Loucy (cell line): ENCODE data around the gene KIF11.

Experiments used
- CTCF ChIP-seq: fragments of 200-600 bp; sonication (generic); conservative IDR thresholded peaks from 2 replicates; pipeline ENCODE4 v1.5.1; 2014; ENCODE audit warnings: mild to moderate bottlenecking, antibody characterized with exemption, low read length
- EZH2phosphoT487 ChIP-seq: fragments of 200-600 bp; IDR thresholded peaks from 2 replicates; pipeline ENCODE4 v1.6.1; 2018; ENCODE audit warnings: antibody characterized with exemption, mild to moderate bottlenecking, moderate library complexity, borderline replicate concordance

- TF ChIP-seq CTCF (no peak), EZH2phosphoT487 (no peak)
These were observed 100.0 kb downstream of the KIF11 start for GRCh38 chr10:92692697-92693533.
